H1 (cell line): Measurements from ENCODE around the gene RPL3.

Experiments
- CTCF ChIP-seq, 3 experiments: IDR thresholded peaks; 1 replicate in 2 of 3; 2 replicates in 1 of 3; pipeline versions ENCODE4 v1.5.1 to v1.6.1; 2011; ENCODE audit warnings: low read length in 3 of 3, mild to moderate bottlenecking in 3 of 3, inconsistent platforms in 2 of 3, low read depth in 1 of 3, moderate library complexity in 1 of 3; ENCODE audit not compliant: insufficient read depth in 1 of 3; ENCODE audit errors: control extremely low read depth in 1 of 3
- EGR1 ChIP-seq: IDR thresholded peaks from 2 replicates; pipeline ENCODE4 v1.6.1; 2011; ENCODE audit warnings: low read depth, low read length, borderline replicate concordance
- EZH2 ChIP-seq: fragments of 200-600 bp; sonication (generic); IDR thresholded peaks from 2 replicates; pipeline ENCODE4 v1.7.1; 2012; ENCODE audit warnings: low read depth, mild to moderate bottlenecking, moderate library complexity, low read length, inconsistent platforms; ENCODE audit not compliant: severe bottlenecking
- POLR2A ChIP-seq, 2 experiments: IDR thresholded peaks; 1 replicate in 1 of 2; 2 replicates in 1 of 2; pipeline ENCODE4 v1.6.1; 2011; ENCODE audit warnings: low read depth in 2 of 2, low read length in 2 of 2, mild to moderate bottlenecking in 2 of 2; ENCODE audit errors: control extremely low read depth in 1 of 2
- POU5F1 ChIP-seq: IDR thresholded peaks from 2 replicates; pipeline ENCODE4 v1.6.1; 2011; ENCODE audit warnings: low read depth, mild to moderate bottlenecking, low read length, moderate library complexity
- RAD21 ChIP-seq, 2 experiments: IDR thresholded peaks in 1 of 2; conservative IDR thresholded peaks in 1 of 2; 2 replicates each; pipeline ENCODE4 v1.6.1; 2011; ENCODE audit warnings: low read depth in 2 of 2, low read length in 2 of 2, improper control_type of control experiment in 1 of 2, inconsistent platforms in 1 of 2, mild to moderate bottlenecking in 1 of 2, moderate library complexity in 1 of 2
- RFX5 ChIP-seq: IDR thresholded peaks from 2 replicates; pipeline ENCODE4 v1.6.1; 2011; ENCODE audit warnings: low read depth, low read length, improper control_type of control experiment, borderline replicate concordance
- TAF1 ChIP-seq: IDR thresholded peaks from 2 replicates; pipeline ENCODE4 v1.6.1; 2011; ENCODE audit warnings: mild to moderate bottlenecking, low read depth, low read length
- TEAD4 ChIP-seq: IDR thresholded peaks from 2 replicates; pipeline ENCODE4 v1.6.1; 2012; ENCODE audit warnings: low read depth, low read length, inconsistent platforms, mixed read lengths

- no peak for TF ChIP-seq CTCF (IDR thresholded peaks at IDR 0.05; ENCODE audit: control extremely low read depth in 1 of 3, insufficient read depth in 1 of 3, low read depth in 1 of 3, low read length in 3 of 3)
- no peak for TF ChIP-seq TAF1
- TF ChIP-seq EGR1, result no peak
- TF ChIP-seq RAD21 (IDR thresholded peaks at IDR 0.05 in 1 of 2, conservative IDR thresholded peaks at IDR 0.05 in 1 of 2; ENCODE audit: low read depth in 2 of 2, low read length in 2 of 2), result no peak
- no peak for TF ChIP-seq RFX5
- no peak for TF ChIP-seq EZH2
- no peak for TF ChIP-seq POU5F1
- TF ChIP-seq POLR2A (IDR thresholded peaks at IDR 0.05; ENCODE audit: control extremely low read depth in 1 of 2, low read depth in 2 of 2, low read length in 2 of 2), result no peak
- no peak for TF ChIP-seq TEAD4
Measured at GRCh38 chr22:39344046-39344390, 24.6 kb upstream of the RPL3 start.
